Superior temporal gyrus (tissue), 1 donor: ENCODE results near the gene TMEM184A.

Experiments
- DNase-seq: peaks from one replicate; pipeline ENCODE4 v3.0.0-alpha.2; 2016; ENCODE audit errors: extremely low spot score

Gene TMEM184A

GRCh38 chr7:1539882-1540775, 15.9 kb downstream of the TMEM184A start:
- DNase-seq, result no peak

- DNase-seq, result no peak
These were observed 16.7 kb downstream of the TMEM184A start for GRCh38 chr7:1539181-1539881.

DNA sequence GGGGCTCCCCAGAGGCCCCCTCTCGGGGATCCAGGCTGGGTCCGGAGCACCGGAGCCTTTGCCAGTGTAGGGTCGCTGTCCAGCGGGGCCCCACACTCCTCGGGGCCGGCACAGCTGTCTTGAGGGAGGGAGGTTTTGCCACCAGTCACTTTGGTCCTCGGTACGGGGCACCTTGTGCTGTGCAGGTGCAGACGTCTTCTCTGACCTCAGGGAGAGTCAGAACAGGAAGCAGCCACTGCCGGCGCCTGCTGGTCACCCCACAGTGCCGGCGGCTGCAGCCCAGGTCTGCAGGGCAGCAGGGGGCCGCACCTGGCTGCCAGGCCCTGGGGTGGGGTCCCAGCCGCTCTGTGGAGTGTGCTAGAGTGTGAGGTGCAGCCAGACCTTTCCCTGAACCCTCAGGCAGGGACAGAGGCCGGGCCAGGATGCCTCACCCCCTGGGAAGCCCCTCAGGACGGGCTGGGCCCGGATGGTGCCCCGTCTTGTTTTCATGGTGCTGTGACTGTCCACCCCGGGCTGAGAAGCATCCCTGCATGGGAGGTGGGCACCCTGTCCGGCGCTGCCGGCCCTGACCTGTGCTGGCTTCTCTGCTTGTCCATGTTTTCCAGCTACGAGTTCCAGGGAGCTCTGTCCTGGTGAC, 17.3 kb downstream of the TMEM184A start:
- no peak for DNase-seq

GRCh38 chr7:1537535-1538412, 18.2 kb downstream of the TMEM184A start:
- peak; percentile 69 for DNase-seq

DNA sequence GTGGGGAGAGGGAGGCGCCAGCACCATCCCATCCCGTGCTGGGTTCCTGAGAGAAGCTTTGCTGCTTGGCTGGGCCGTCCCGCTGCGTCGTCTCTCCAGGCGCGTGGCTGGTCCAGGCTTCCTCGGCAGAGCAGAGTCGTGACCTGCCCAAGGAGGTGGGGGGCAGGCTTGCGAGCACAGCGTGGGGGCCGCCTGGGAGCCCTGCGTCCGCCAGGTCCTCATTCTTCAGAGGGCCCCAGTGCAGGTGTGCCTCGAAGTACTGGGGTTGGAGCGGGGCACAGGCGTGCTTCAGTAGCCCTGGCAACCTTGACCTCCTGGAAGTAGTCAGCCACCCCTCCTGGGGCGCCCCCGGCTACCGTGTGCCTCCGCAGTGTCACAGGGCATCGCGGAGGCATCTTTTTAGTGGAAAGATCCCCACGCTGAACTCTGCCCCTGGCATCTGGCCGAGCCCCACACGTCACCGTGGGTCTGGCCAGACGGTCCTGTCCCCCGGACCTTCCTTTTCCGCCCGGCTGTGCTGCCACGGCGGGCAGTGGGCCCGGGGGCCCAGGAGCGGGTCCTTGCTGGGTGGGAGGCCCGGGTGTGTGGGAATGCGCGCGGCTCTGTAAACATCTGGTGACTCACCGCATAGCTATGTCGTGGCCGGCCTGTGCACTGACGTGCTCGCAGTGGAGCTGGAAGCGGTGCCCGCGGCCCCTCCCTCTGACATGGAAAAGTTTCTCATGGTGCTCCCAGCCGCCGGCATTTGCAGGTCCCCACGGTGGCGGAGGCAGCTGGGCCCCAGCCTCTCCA, 19.1 kb downstream of the TMEM184A start:
- DNase-seq, result peak; percentile 69

DNA sequence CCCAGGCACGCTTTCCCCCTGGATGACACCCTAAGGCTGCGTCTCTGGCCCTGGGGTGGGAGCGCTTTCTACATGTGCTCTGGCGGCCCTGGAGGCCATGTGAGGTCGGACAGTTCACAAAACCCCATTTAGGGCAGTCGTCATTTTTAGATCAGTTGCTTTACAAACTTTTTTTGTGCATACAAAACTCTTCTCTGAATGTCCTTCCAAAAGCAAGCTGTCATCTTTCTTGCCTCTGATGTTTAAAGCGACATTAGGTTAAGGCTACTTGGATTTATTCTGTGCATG, 19.6 kb downstream of the TMEM184A start:
- no peak for DNase-seq

GRCh38 chr7:1535701-1536454, 20.1 kb downstream of the TMEM184A start:
- no peak for DNase-seq

GRCh38 chr7:1535100-1535458, 20.9 kb downstream of the TMEM184A start:
- DNase-seq, result no peak

GRCh38 chr7:1534330-1535099, 21.5 kb downstream of the TMEM184A start:
- DNase-seq, result no peak

GRCh38 chr7:1533547-1534329, 22.3 kb downstream of the TMEM184A start:
- DNase-seq, result no peak

- DNase-seq, result no peak
These were observed 22.8 kb downstream of the TMEM184A start for GRCh38 chr7:1533255-1533546.

- DNase-seq, result peak; percentile 69
These were observed 23.4 kb downstream of the TMEM184A start for GRCh38 chr7:1532456-1533254.

DNA sequence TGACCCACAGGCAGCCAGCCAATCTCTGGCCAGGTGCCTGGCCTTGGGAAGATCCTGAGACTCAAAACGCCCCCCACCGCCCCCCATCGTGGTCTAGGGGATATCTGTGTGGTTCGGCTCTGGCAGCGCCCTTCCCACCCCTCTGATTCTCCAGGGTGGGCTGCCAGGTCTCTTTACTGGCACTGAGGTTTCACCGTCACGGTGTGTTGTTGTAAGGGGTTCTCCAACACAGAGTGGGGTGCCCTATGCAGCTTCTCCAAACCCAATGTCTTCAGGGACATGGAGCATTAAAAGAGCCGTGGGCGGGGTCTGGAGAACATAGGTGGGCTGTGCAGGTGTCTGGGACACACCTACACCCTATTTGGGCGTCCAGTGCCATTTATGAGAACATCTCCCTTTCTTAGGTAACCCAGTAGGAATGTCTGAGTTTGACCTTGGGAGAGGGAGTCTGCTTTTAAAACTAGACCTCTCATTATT, 24.0 kb downstream of the TMEM184A start:
- DNase-seq, result peak; percentile 22

DNA sequence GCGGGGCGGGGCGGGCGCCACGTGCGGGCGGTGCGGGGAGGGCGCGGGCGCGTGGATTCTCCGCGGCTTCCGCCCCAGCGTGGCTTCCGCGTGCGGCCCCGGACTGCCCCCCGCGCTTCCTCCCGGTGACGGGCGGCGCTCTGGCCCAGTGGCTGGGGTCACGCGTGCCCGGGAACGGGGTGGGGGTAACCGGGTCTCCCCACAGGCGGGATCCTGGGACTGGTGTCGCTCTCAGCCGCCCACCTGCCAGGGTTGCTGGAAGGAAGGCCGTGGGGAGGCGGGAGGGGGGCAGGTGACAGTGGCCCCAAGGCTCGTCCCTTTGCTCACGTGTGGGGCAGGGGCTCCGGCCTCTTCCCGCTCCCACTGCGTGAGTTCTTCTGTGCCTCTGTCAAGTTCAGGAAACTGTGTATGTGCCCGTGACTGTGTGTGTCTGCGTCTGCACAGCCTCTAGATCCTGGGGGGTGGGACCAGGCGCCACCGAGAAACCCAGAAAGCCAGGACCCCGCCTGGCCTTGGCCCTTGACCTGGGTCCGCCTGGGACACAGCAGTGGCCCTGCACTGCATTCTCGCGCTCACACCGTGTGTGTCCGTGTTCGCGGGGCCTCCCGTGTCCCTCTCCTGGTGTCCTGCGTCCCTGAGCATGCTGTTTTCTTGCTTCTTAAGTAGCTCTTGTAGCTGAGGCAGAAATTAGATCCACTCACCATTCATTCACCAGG, 24.6 kb downstream of the TMEM184A start:
- DNase-seq, result peak; percentile 16

DNA sequence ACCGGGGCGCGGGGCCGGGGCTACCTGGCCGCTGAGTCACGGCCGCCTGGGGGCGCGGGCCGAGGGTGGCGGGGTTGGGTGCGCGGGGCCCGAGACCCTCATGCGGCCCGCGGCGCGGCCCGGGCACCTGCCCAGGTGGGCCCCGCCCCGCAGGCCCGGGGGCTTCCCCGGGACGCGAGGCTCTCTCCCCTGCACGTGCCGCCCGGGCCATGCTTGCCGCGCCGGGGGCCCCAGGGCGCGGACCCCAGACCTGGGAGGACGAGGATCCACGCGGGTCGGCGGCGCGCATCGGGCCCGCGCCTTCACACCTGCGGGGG, 25.1 kb downstream of the TMEM184A start:
- DNase-seq, result no peak

DNA sequence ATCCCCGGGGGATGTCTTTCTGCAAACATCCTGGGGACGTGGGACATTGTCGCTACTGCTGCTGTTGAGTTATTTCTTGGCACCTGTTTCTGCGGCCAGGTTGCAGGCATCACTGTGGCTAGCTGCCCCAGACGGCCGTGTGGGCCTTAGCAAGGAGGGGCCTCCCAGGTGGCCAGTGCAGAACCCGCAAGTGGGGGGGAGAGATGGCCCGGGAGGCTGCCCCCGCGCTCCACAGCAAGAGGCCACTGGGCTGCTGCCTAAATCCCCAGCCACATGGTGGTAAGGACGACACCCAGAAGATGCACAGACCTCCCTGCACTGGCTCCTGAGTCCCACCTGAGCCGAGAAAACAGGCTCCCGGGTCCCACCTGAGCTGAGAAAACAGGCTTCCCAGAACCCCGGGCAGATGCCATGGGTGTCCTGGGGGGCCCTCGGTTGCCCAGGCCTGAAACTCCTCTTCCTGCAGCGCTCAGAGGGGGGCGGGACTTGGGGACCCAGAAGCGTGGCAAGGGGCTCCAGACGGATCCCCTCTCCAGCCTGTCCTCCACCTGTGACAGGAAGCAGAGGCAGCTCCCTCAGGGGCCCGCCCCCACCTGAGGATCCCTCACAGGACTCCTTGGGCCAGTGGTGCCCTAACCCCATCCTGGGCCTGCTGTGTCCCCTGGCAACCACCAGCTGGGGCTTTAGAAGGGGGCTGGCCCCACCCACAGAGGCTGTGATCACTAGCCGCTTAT, 26.5 kb downstream of the TMEM184A start:
- DNase-seq, result no peak

- no peak for DNase-seq
These were observed 29.7 kb downstream of the TMEM184A start for GRCh38 chr7:1526271-1526754.
